ENCODE data around the gene INKA2.

INKA2 gene

DNA sequence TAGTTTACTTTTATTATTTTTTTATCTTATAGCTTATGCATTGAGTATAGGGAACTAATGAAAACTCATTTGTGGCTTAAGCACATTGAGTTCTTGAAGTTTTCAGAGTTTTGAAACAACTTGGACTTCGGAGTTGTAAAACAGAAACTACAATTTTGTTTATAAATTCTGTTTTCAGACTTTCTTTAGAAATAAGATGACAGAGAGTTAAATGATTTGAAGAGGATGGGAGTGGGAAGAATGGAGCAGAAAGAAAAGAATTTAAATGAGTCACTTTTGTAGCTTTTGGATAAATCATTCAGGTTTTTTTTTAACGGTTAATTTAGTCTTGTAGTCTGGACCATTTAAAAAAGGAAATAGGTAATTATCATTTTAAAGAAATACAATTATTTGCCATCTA is 32.3 kb downstream of the INKA2 start:
- no peak for DNase-seq (ENCODE audit: low read depth in 4 of 4, low spot score in 1 of 4)

GRCh38 chr1:111705841-111706240 is 33.4 kb downstream of the INKA2 start:
- no peak for DNase-seq (ENCODE audit: low read depth in 4 of 4, low spot score in 1 of 4)

GRCh38 chr1:111704776-111705175 is 34.4 kb downstream of the INKA2 start:
- no peak for DNase-seq (ENCODE audit: low read depth in 4 of 4, low spot score in 1 of 4)

- DNase-seq (ENCODE audit: low read depth in 4 of 4, low spot score in 1 of 4): no peak
These were observed 35.0 kb downstream of the INKA2 start for GRCh38 chr1:111704240-111704639.

- DNase-seq (ENCODE audit: low read depth in 4 of 4, low spot score in 1 of 4): no peak
These were observed 36.6 kb downstream of the INKA2 start for GRCh38 chr1:111702504-111703050.

- no peak for DNase-seq (ENCODE audit: low read depth in 4 of 4, low spot score in 1 of 4)
These were observed 39.9 kb downstream of the INKA2 start for GRCh38 chr1:111699268-111699667.

- DNase-seq (ENCODE audit: low read depth in 4 of 4, low spot score in 1 of 4): no peak
These were observed 42.9 kb downstream of the INKA2 start for GRCh38 chr1:111696330-111696729.

GRCh38 chr1:111695801-111696200 is 43.4 kb downstream of the INKA2 start:
- DNase-seq (ENCODE audit: low read depth in 4 of 4, low spot score in 1 of 4): no peak

DNA sequence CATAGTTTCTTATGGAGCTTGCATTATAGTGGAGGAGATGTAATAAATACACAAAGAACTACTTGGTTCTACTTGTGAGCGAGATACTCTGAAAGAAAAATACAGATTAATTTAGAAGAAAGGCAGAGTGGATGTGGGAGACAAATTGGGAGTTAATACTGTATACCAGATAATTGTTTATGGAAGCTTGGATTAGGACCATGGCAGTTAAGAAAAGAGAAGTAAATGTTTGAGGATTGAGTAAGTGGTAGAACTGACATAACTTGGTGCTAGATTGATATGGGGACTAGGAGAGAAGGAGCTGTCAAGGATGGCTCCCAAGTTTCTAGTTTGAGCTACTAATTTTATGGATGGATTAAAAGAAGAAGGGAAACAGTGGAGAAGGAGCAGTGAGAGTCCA is 47.3 kb downstream of the INKA2 start:
- DNase-seq (ENCODE audit: low read depth in 4 of 4, low spot score in 1 of 4): no peak

- DNase-seq (ENCODE audit: low read depth in 4 of 4, low spot score in 1 of 4): no peak
These were observed 48.9 kb downstream of the INKA2 start for GRCh38 chr1:111690306-111690617.
